Ovary (tissue), 3 donors: Measurements from ENCODE around the gene ADAMTS6.
A peak's percentile ranks its signal among the peaks of the same experiment; 100 is the strongest.

ENCODE experiments used
- CTCF ChIP-seq, 3 donors: fragments of 450-650 bp in 2 of 3; fragments of 200-600 bp in 1 of 3; IDR thresholded peaks; one replicate each; pipeline versions ENCODE4 v1.5.1 to v1.8.0; 2016 to 2022; ENCODE audit warnings: antibody characterized with exemption in 3 of 3, mild to moderate bottlenecking in 1 of 3
- EP300 ChIP-seq: sonication (generic); formaldehyde crosslinking; IDR thresholded peaks from one replicate; pipeline ENCODE4 v1.6.1; 2017; ENCODE audit warnings: antibody characterized with exemption
- POLR2A ChIP-seq: fragments of 450-650 bp; IDR thresholded peaks from one replicate; pipeline ENCODE4 v1.6.1; 2017; ENCODE audit warnings: antibody characterized with exemption, mild to moderate bottlenecking, moderate library complexity
- donor health status: DM: no; HTN: no; CAD: no.

- TF ChIP-seq CTCF (IDR thresholded peaks at IDR 0.05) (no peak), POLR2A (peak; percentile 30), EP300 (no peak)
These were observed at the start of gene ADAMTS6 for GRCh38 chr5:65481635-65482295.
